Daoy (cell line): ENCODE data around the gene URI1. TPM values are rescaled to one million over a fixed set of nuclear protein-coding genes. Genes with fewer than 3 reads are reported as not detected.
A peak's percentile ranks its signal among the peaks of the same experiment; 100 is the strongest.

Source experiments
- DNase-seq: peaks from one replicate; pipeline ENCODE4 v3.0.0-alpha.2; 2015; ENCODE audit warnings: low read depth
- total RNA-seq: library from RNA; depleted of rRNA; stranded (reverse); fragments of >200 nt; shearing (Covaris generic); gene quantifications from 2 replicates; pipeline ENCODE4 v1.2.3, GENCODE V29; 2014

Gene URI1
- total RNA-seq, 1 experiment from 2014 or later, result 121 TPM

GRCh38 chr19:29971002-29971401, 29.0 kb downstream of the URI1 start:
- DNase-seq, result no peak

DNA sequence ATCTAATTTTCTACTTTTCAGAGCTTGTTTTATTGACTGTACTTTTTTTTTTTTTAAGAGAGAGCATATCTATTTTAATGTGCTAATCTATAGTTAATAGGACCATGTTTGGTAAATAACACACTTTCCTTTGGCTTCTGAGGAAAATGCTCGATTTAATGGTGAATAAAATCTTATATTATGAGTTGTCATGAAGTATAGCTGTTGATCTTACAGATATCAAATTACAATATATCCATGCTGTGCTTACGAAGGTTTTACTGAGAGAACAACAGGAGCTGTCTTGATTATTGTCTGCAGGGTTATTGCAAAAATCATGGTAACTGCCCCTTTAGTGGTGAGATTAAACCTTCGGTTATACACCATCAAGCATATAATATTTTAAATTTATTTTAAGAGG, 29.6 kb downstream of the URI1 start:
- DNase-seq, result no peak

GRCh38 chr19:29974701-29975100, 32.7 kb downstream of the URI1 start:
- no peak for DNase-seq

- DNase-seq, result no peak
These were observed 34.3 kb downstream of the URI1 start for GRCh38 chr19:29976151-29976943.

DNA sequence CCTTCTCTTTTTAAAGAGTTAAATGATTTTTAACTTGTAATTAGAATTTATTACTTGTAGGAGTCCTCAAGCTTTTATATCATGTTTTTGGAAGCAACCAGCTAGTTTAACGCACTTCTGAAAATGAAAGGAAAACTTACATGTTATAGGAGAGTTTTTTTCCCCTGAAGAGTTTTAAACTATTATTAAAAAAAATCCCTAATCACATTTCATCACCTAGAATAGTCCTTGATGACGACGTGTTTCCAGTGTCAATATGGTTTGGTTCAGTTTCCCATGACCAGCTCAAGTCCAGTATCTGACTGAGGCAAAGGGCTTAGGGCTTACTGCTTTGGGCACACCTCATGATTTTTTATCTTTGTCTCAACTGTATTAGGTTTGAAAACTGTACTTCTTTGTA, 36.0 kb downstream of the URI1 start:
- no peak for DNase-seq

GRCh38 chr19:29983568-29983967, 41.5 kb downstream of the URI1 start:
- no peak for DNase-seq

DNA sequence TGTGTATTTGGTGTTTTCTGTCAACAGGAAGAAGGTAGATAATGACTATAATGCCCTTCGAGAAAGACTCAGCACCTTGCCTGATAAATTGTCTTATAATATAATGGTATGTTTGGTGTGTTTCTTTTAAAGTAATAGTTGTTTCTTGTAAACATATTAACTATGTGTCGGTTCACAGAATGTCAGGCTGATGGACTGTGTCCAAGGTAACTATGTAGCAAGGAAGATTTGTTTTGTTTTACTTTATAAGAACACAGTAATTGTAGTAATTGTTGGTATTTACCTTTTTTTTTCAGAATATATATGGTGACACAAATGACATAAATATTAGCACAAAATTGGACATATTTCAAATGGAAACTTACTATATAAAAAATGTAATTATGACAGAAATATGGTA, 43.2 kb downstream of the URI1 start:
- no peak for DNase-seq

GRCh38 chr19:29988351-29988750, 46.3 kb downstream of the URI1 start:
- DNase-seq, result no peak

GRCh38 chr19:29992233-29992867, 50.3 kb downstream of the URI1 start:
- DNase-seq, result no peak

DNA sequence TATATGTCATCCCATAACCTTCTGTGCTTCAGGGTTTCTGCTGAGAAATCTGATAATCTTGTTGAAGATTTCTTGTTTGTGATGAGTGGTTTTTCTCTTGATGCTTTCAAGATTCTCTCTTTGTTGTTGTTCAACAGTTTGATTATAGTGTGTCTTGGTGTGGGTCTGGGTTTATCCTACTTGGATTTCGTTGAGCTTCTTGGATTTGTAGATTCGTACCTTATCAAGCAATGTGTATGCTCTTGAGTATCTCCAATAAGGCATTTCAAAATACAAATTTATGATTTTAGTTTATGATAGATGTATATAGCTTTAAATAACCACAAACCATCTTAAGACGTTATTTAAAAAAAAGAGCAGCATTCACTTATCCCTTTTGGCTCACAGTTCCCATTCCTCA, 57.5 kb downstream of the URI1 start:
- DNase-seq, result no peak

DNA sequence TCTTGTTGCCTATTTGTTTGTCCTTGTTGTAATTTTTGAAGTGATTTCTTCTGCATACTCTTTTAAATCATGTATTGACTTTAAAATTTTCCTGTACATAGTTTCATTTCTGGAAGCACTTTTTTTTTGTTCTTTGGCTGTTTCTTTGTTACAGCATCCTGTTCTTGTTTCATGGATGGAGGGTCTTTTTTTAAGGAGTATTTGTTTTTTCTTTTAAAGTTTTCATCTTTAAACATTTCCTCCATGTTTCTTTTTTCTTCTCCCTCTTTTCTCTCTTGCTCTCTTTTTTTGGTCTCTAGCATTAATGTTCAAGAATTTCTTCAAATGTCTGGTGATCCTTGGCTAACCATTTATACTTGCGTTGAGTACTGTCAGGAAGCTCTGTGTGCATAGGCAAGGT, 58.8 kb downstream of the URI1 start:
- DNase-seq, result no peak

GRCh38 chr19:30001301-30001700, 59.3 kb downstream of the URI1 start:
- DNase-seq, result no peak

- peak; percentile 1 for DNase-seq
These were observed 59.8 kb downstream of the URI1 start for GRCh38 chr19:30001791-30002190.

DNA sequence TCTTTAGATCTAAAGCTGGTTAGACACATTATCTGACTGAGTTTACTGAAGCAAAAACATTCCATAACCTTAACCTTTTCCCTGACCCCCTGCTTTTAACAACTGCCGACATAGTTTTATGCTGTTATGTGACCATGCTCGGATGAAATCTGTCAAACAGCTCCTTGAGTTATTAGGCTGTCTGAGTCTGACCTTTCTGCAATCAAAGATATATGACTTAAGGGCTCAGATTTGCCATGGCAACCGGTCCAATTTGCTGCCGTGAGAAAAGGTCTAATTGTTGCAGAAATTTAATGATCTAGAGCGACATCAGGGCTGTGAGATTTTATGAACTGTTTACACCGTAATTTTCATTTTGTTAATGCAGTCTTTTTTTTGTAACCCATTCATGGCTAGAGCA, 61.8 kb downstream of the URI1 start:
- no peak for DNase-seq

GRCh38 chr19:30004403-30004802, 62.4 kb downstream of the URI1 start:
- DNase-seq, result no peak

- no peak for DNase-seq
These were observed 64.2 kb downstream of the URI1 start for GRCh38 chr19:30006207-30006606.

- DNase-seq, result no peak
These were observed 66.1 kb downstream of the URI1 start for GRCh38 chr19:30008169-30008568.

DNA sequence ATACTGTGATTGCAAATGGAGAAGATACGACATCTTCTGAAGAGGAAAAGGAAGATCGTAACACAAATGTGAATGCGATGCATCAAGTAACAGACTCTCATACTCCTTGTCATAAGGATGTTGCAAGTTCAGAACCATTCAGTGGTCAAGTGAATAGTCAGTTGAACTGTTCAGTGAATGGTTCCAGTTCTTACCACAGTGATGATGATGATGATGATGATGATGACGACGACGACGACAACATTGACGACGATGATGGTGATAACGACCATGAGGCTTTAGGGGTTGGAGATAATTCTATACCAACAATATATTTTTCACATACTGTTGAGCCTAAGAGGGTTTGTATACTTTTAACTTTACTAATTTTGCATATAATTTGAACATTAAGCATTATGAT, 67.0 kb downstream of the URI1 start:
- no peak for DNase-seq

DNA sequence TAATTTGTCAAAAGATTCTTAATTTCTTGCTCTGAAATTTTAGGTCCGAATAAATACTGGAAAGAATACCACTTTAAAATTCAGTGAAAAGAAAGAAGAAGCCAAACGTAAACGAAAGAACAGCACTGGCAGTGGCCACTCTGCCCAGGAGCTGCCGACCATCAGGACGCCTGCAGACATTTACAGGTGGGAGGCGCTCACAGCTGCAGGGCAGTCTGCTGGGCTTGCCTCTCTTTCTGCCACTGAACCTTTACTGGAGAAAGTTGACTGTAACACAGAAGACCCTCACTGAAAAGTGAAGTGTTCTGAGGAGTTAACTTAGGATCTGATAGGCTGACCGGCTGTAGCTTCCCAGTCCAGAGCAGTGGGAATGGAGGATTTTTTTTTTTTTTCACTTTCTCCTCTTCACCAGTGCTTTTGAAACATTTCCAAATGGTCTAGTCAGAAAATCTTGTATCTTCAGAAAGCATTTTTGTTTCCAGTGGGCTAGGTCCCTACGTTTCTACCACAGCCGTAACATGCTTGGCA, 69.1 kb downstream of the URI1 start:
- no peak for DNase-seq

DNA sequence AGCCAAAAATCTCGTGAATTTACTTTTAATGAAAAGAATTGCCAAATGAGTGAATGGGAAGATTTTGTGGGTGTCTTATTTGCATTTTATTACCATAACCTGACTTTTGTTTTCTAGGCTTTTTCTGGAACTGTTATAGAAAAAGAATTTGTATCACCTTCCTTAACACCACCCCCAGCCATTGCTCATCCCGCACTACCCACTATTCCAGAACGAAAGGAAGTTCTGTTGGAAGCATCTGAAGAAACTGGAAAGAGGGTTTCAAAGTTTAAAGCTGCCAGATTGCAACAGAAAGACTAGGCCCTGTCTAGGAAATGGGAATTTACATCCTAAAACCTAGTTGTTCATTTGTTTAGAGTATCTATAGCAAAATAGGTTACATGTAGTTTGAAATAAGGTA, 72.7 kb downstream of the URI1 start:
- DNase-seq, result no peak

- no peak for DNase-seq
These were observed 75.1 kb downstream of the URI1 start for GRCh38 chr19:30017172-30017571.

- DNase-seq, result no peak
These were observed 78.2 kb downstream of the URI1 start for GRCh38 chr19:30020189-30020588.

- no peak for DNase-seq
These were observed 80.6 kb downstream of the URI1 start for GRCh38 chr19:30022659-30023058.
